ENCODE results near the gene RND3. TPM values are rescaled to one million over a fixed set of nuclear protein-coding genes. Genes with fewer than 3 reads are reported as not detected.

Gene RND3
- total RNA-seq, 1 donor from 2014 or later: 42.5 TPM

DNA sequence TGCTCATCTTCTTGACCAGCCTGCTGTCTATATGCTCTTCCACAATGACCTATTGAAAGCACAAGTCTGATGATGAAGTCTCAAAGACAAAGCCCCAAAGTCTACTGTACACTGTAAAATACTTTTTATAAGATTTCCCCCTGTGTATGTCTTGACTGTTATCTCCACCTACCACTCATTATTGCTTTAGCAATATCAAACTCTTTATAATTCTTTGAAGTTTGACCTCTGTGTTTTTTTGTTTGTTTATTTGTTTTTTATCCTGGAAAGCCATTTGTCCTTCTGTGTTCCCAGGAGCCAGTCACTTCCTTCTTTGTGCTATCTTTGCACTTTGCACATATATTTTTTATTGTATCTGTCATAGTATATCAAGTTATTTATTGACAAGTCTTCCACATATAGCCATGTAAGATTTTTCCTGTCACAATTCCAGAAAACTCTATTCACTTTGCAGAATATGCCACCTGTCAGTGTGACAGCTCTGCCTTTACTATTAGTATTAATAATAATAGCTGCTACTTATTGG is 66.3 kb downstream of the RND3 start:
- no peaks in the 10 kb centered on the region for H3K36me3 Mint-ChIP-seq (ENCODE audit: insufficient read depth)
- no peaks in the 10 kb centered on the region for H3K27me3 Mint-ChIP-seq
- no peak for DNase-seq (ENCODE audit: low spot score, unreplicated experiment)
- TF ChIP-seq, protein P1, sequence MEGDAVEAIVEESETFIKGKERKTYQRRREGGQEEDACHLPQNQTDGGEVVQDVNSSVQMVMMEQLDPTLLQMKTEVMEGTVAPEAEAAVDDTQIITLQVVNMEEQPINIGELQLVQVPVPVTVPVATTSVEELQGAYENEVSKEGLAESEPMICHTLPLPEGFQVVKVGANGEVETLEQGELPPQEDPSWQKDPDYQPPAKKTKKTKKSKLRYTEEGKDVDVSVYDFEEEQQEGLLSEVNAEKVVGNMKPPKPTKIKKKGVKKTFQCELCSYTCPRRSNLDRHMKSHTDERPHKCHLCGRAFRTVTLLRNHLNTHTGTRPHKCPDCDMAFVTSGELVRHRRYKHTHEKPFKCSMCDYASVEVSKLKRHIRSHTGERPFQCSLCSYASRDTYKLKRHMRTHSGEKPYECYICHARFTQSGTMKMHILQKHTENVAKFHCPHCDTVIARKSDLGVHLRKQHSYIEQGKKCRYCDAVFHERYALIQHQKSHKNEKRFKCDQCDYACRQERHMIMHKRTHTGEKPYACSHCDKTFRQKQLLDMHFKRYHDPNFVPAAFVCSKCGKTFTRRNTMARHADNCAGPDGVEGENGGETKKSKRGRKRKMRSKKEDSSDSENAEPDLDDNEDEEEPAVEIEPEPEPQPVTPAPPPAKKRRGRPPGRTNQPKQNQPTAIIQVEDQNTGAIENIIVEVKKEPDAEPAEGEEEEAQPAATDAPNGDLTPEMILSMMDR (IDR thresholded peaks at IDR 0.05; ENCODE audit: unreplicated experiment): no peak
- H3K9me3 Mint-ChIP-seq (ENCODE audit: low read depth): peaks cover 4% of the 10 kb centered on the region
- no peak overlapping the region for H3K27ac Mint-ChIP-seq
- peaks cover 4% of the 10 kb centered on the region for H3K4me1 Mint-ChIP-seq (ENCODE audit: low read depth)
- H3K4me3 Mint-ChIP-seq (ENCODE audit: low read depth): no peak overlapping the region

DNA sequence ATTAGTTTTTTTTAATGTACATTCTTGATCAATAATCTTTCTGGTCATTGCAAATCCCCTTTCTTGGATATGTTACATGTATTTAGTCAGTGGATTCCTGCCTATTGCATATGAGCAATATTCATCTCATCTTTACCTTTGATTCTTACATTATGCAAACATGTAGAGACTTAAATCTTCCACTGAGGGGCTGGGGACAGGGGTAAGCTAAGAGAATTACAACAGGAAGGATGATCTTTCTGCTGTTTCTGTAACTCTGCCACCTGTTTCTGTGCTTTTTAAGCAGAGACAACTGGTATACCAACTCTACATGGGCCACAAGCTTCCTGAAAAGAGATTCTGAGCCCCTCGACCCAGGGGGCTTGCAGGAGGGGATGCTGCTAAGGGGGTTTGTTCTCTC is 68.6 kb downstream of the RND3 start:
- H3K4me1 Mint-ChIP-seq (ENCODE audit: low read depth): peaks cover 1% of the 10 kb centered on the region
- H3K36me3 Mint-ChIP-seq (ENCODE audit: insufficient read depth): no peaks in the 10 kb centered on the region
- no peaks in the 10 kb centered on the region for H3K27me3 Mint-ChIP-seq
- H3K9me3 Mint-ChIP-seq (ENCODE audit: low read depth): peaks cover 4% of the 10 kb centered on the region
- H3K4me3 Mint-ChIP-seq (ENCODE audit: low read depth): no peak overlapping the region
- no peak for DNase-seq (ENCODE audit: low spot score, unreplicated experiment)
- H3K27ac Mint-ChIP-seq: no peak overlapping the region
- TF ChIP-seq, protein P1 (IDR thresholded peaks at IDR 0.05; ENCODE audit: unreplicated experiment): no peak
